Measurements from ENCODE around the gene MYOCOS. TPM values are rescaled to one million over a fixed set of nuclear protein-coding genes. Genes with fewer than 3 reads are reported as not detected.

MYOCOS gene
- total RNA-seq, 1 donor from 2014 or later: 0.21 TPM

DNA sequence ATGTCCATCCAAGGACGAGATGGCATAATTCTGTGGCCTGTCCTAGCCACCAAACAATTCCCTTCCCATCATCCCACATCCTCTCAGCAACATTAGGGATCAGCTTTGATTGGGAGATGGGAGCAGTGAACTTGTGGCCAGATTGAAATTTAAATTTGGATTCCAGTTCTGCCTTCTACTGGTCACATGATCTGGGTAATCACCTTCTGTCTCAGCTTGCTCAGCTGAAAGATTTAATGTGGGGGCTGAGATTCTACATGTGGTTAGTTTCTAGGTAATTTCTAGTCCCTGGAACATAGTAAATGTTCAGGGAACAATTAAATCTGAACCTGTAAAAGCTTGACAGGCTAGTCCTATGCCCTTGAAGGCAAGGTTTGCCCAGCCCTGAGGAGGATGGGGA, 3.2 kb downstream of the MYOCOS start:
- DNase-seq (ENCODE audit: low read depth, low spot score): no peak
- TF ChIP-seq, protein P1, sequence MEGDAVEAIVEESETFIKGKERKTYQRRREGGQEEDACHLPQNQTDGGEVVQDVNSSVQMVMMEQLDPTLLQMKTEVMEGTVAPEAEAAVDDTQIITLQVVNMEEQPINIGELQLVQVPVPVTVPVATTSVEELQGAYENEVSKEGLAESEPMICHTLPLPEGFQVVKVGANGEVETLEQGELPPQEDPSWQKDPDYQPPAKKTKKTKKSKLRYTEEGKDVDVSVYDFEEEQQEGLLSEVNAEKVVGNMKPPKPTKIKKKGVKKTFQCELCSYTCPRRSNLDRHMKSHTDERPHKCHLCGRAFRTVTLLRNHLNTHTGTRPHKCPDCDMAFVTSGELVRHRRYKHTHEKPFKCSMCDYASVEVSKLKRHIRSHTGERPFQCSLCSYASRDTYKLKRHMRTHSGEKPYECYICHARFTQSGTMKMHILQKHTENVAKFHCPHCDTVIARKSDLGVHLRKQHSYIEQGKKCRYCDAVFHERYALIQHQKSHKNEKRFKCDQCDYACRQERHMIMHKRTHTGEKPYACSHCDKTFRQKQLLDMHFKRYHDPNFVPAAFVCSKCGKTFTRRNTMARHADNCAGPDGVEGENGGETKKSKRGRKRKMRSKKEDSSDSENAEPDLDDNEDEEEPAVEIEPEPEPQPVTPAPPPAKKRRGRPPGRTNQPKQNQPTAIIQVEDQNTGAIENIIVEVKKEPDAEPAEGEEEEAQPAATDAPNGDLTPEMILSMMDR (conservative IDR thresholded peaks at IDR 0.05): no peak
- Mint-ChIP-seq H3K27me3 (ENCODE audit: low read depth) (peaks cover 5% of the 10 kb centered on the region), H3K9me3 (peaks cover 2% of the 10 kb centered on the region), H3K4me3 (no peak overlapping the region), H3K4me1 (no peaks in the 10 kb centered on the region), H3K27ac (ENCODE audit: unreplicated experiment) (no peak overlapping the region), H3K36me3 (ENCODE audit: low read depth) (no peaks in the 10 kb centered on the region)

DNA sequence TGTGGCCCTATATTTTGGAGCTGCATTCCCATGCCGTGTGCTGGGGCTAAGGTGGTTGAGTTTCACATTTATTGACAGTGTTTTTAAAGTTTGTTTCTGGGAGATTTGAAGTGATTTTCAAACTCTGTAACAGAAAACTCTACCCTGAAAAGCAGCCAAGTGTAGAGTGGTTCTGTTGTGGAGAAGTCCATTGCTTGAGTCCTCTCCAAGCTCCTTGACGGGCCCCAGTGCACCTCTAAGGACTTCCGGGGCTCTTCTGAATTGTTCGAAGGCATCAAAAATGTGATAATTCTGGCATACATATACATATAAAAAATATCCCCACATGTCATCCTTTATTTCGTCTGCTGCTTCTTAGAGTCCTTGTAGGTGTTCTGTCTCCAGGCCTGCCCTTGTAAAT, 5.0 kb downstream of the MYOCOS start:
- no peaks in the 10 kb centered on the region for H3K36me3 Mint-ChIP-seq (ENCODE audit: low read depth)
- no peak overlapping the region for H3K27ac Mint-ChIP-seq (ENCODE audit: unreplicated experiment)
- DNase-seq (ENCODE audit: low read depth, low spot score): no peak
- H3K27me3 Mint-ChIP-seq (ENCODE audit: low read depth): peaks cover 6% of the 10 kb centered on the region
- TF ChIP-seq, protein P1 (conservative IDR thresholded peaks at IDR 0.05): no peak
- H3K4me3 Mint-ChIP-seq: no peak overlapping the region
- no peaks in the 10 kb centered on the region for H3K4me1 Mint-ChIP-seq
- H3K9me3 Mint-ChIP-seq: no peaks in the 10 kb centered on the region

DNA sequence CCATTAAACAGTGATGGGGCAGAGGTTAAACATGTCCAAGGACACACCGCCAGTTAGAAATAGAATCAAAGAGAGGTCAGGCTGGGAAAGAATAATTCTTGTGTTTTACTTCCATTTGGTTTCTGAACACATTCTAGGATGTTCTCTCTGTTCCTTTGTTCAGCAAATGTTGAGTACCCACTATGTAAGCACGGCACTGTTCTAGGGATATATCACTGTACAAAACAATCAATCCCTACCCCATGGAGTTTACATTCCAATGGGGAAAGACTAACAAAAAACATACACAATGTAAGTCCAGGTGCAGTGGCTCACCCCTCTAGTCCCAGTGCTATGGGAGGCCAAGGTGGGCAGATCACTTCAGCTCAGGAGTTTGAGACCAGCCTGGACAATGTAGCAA, 6.2 kb downstream of the MYOCOS start:
- no peak for DNase-seq (ENCODE audit: low read depth, low spot score)
- H3K27me3 Mint-ChIP-seq (ENCODE audit: low read depth): peaks cover 8% of the 10 kb centered on the region
- H3K27ac Mint-ChIP-seq (ENCODE audit: unreplicated experiment): no peak overlapping the region
- H3K36me3 Mint-ChIP-seq (ENCODE audit: low read depth): no peaks in the 10 kb centered on the region
- no peaks in the 10 kb centered on the region for H3K4me1 Mint-ChIP-seq
- no peak overlapping the region for H3K4me3 Mint-ChIP-seq
- H3K9me3 Mint-ChIP-seq: no peaks in the 10 kb centered on the region
- TF ChIP-seq, protein P1 (conservative IDR thresholded peaks at IDR 0.05): no peak

DNA sequence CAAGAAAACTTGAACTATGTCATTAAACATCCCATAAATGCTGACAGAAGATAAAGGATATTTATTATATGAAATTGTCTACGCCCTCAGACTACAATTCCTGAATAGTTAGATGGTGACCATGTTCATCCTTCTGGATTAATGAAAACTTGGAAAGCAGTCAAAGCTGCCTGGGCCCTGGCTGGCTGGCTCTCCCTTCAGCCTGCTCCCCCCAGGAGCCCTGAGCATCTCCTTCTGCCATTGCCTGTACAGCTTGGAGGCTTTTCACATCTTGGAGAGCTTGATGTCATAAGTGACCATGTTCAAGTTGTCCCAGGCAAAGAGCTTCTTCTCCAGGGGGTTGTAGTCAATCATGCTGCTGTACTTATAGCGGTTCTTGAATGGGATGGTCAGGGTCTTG, 13.6 kb downstream of the MYOCOS start:
- H3K27me3 Mint-ChIP-seq (ENCODE audit: low read depth): peaks cover 3% of the 10 kb centered on the region
- no peaks in the 10 kb centered on the region for H3K9me3 Mint-ChIP-seq
- DNase-seq (ENCODE audit: low read depth, low spot score): no peak
- no peaks in the 10 kb centered on the region for H3K4me1 Mint-ChIP-seq
- TF ChIP-seq, protein P1 (conservative IDR thresholded peaks at IDR 0.05): no peak
- no peaks in the 10 kb centered on the region for H3K36me3 Mint-ChIP-seq (ENCODE audit: low read depth)
- H3K27ac Mint-ChIP-seq (ENCODE audit: unreplicated experiment): no peak overlapping the region
- no peak overlapping the region for H3K4me3 Mint-ChIP-seq

DNA sequence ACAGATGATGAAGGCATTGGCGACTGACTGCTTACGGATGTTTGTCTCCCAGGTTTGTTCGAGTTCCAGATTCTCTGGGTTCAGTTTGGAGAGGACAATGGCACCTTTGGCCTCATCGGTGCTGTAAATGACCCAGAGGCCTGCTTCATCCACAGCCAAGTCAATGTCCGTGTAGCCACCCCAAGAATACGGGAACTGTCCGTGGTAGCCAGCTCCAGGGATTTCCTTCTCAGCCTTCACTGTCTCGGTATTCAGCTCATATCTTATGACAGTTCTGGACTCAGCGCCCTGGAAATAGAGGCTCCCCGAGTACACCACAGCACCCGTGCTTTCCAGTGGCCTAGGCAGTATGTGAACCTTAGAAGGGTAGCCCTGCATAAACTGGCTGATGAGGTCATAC, 14.1 kb downstream of the MYOCOS start:
- TF ChIP-seq, protein P1 (conservative IDR thresholded peaks at IDR 0.05): no peak
- H3K36me3 Mint-ChIP-seq (ENCODE audit: low read depth): no peaks in the 10 kb centered on the region
- H3K27ac Mint-ChIP-seq (ENCODE audit: unreplicated experiment): no peak overlapping the region
- no peaks in the 10 kb centered on the region for H3K4me1 Mint-ChIP-seq
- no peak for DNase-seq (ENCODE audit: low read depth, low spot score)
- H3K9me3 Mint-ChIP-seq: no peaks in the 10 kb centered on the region
- H3K4me3 Mint-ChIP-seq: no peak overlapping the region
- H3K27me3 Mint-ChIP-seq (ENCODE audit: low read depth): peaks cover 3% of the 10 kb centered on the region
